CD14-positive monocyte (primary cell): Measurements from ENCODE around the gene LRRN4. TPM values are rescaled to one million over a fixed set of nuclear protein-coding genes. Genes with fewer than 3 reads are reported as not detected.
"Not testable (repeated sequence)": the region's sequence is repeated elsewhere in the genome, so short reads cannot be mapped to it uniquely, and the experiment has no call there.

ENCODE experiments used
- DNase-seq, 3 donors: peaks; one replicate each; pipeline ENCODE4 v3.0.0-alpha.2; 2011 to 2022
- H2AFZ ChIP-seq: 2 replicates; pipeline ENCODE4 v1.6.0; 2012; ENCODE audit warnings: mild to moderate bottlenecking, low read depth, low read length, inconsistent platforms; ENCODE audit not compliant: insufficient read depth, poor library complexity, severe bottlenecking
- H3K27ac ChIP-seq, 2 donors: 1 replicate in 1 of 2; 2 replicates in 1 of 2; pipeline ENCODE4 v1.5.1; 2012 to 2013; ENCODE audit warnings: low read length in 2 of 2, control low read depth in 1 of 2, inconsistent platforms in 1 of 2, low read depth in 1 of 2, mild to moderate bottlenecking in 1 of 2
- H3K27me3 ChIP-seq, 2 donors: one replicate each; pipeline versions ENCODE4 v1.6.0 to v1.6.1; 2011 to 2013; ENCODE audit warnings: low read length in 2 of 2; ENCODE audit not compliant: control insufficient read depth in 2 of 2, insufficient read depth in 2 of 2
- H3K36me3 ChIP-seq, 2 donors: replicated peaks in 1 of 2; 1 replicate in 1 of 2; 2 replicates in 1 of 2; pipeline versions ENCODE4 v1.5.1 to v1.6.1; 2012 to 2013; ENCODE audit warnings: low read length in 2 of 2, control low read depth in 1 of 2, inconsistent platforms in 1 of 2, mild to moderate bottlenecking in 1 of 2; ENCODE audit not compliant: insufficient read depth in 2 of 2, control insufficient read depth in 1 of 2
- H3K4me1 ChIP-seq, 2 donors: 1 replicate in 1 of 2; 2 replicates in 1 of 2; pipeline versions ENCODE4 v1.5.1 to v1.6.1; 2012 to 2013; ENCODE audit warnings: low read length in 2 of 2, control low read depth in 1 of 2, inconsistent platforms in 1 of 2, mild to moderate bottlenecking in 1 of 2, moderate library complexity in 1 of 2; ENCODE audit not compliant: insufficient read depth in 2 of 2, control insufficient read depth in 1 of 2
- H3K4me2 ChIP-seq: replicated peaks from 2 replicates; pipeline ENCODE3; 2012; ENCODE audit warnings: low read length, moderate library complexity, mild to moderate bottlenecking; ENCODE audit not compliant: poor library complexity, severe bottlenecking; ENCODE audit errors: extremely low read depth
- H3K4me3 ChIP-seq, 3 experiments: fragments of 200-600 bp in 1 of 3; sonication (generic) in 1 of 3; replicated peaks in 1 of 3; 1 replicate in 2 of 3; 2 replicates in 1 of 3; pipeline ENCODE4 v1.5.1; 2011 to 2013; ENCODE audit warnings: low read length in 3 of 3, mild to moderate bottlenecking in 3 of 3, control low read depth in 2 of 3, low read depth in 2 of 3, inconsistent platforms in 1 of 3, moderate library complexity in 1 of 3
- H3K79me2 ChIP-seq: 2 replicates; pipeline ENCODE4 v1.6.0; 2012; ENCODE audit warnings: mild to moderate bottlenecking, control low read depth, inconsistent platforms, low read length, moderate library complexity; ENCODE audit not compliant: insufficient read depth
- H3K9ac ChIP-seq: 2 replicates; pipeline ENCODE4 v1.6.0; 2017; ENCODE audit warnings: low read length, mild to moderate bottlenecking; ENCODE audit not compliant: insufficient read depth, poor library complexity, severe bottlenecking
- H3K9me3 ChIP-seq, 2 donors: replicated peaks in 1 of 2; 1 replicate in 1 of 2; 2 replicates in 1 of 2; pipeline versions ENCODE4 v1.5.1 to v1.6.1; 2012 to 2013; ENCODE audit warnings: low read length in 2 of 2, control low read depth in 1 of 2; ENCODE audit not compliant: control insufficient read depth in 1 of 2, insufficient read depth in 1 of 2
- H4K20me1 ChIP-seq: 2 replicates; pipeline ENCODE4 v1.6.0; 2012; ENCODE audit warnings: mild to moderate bottlenecking, low read length, control low read depth, moderate library complexity; ENCODE audit not compliant: insufficient read depth
- H3K27ac Mint-ChIP-seq, 7 donors: one replicate each; pipeline ENCODE4 v1.8.0; 2020; ENCODE audit warnings: mild to moderate bottlenecking in 7 of 7, mixed read lengths in 7 of 7, moderate library complexity in 6 of 7, inconsistent platforms in 2 of 7
- H3K27me3 Mint-ChIP-seq, 3 donors: one replicate each; pipeline ENCODE4 v1.8.0; 2021 to 2022; ENCODE audit warnings: low read depth in 3 of 3, mild to moderate bottlenecking in 3 of 3, mixed read lengths in 3 of 3, moderate library complexity in 3 of 3, inconsistent platforms in 1 of 3
- H3K36me3 Mint-ChIP-seq, 2 donors: one replicate each; pipeline ENCODE4 v1.8.0; 2020; ENCODE audit warnings: mixed read lengths in 2 of 2, inconsistent platforms in 1 of 2, mild to moderate bottlenecking in 1 of 2
- H3K4me1 Mint-ChIP-seq: one replicate; pipeline ENCODE4 v1.8.0; 2020; ENCODE audit warnings: mild to moderate bottlenecking, mixed read lengths
- H3K4me3 Mint-ChIP-seq, 2 donors: one replicate each; pipeline ENCODE4 v1.8.0; 2020; ENCODE audit warnings: mild to moderate bottlenecking in 2 of 2, mixed read lengths in 2 of 2, moderate library complexity in 1 of 2
- H3K9me3 Mint-ChIP-seq, 7 donors: one replicate each; pipeline ENCODE4 v1.8.0; 2020 to 2022; ENCODE audit warnings: mixed read lengths in 7 of 7, mild to moderate bottlenecking in 6 of 7, moderate library complexity in 6 of 7, inconsistent platforms in 2 of 7
- WGBS: methylation state at CpG from one replicate; pipeline ENCODE4 v1.1.5; 2013; ENCODE audit warnings: missing lambda C conversion rate; ENCODE audit not compliant: insufficient coverage; 5-methylcytosine and 5-hydroxymethylcytosine counted together
- intact Hi-C, 2 donors: fragments of 100-400 bp; cut with micrococcal nuclease; formaldehyde crosslinking; loops; one replicate each; pipeline versions ENCODE4 v1.15.0 to v1.15.1; 2023
- polyA plus RNA-seq, 3 donors: library from polyadenylated mRNA; depleted of rRNA in 1 of 3; unstranded in 2 of 3; stranded (reverse) in 1 of 3; fragments of 300-500 nt in 2 of 3; fragments of >200 nt in 1 of 3; fragmentation: Illumina TruSeq in 2 of 3; gene quantifications; 1 replicate in 2 of 3; 2 replicates in 1 of 3; pipeline ENCODE4 v1.2.3, GENCODE V29; 2012 to 2021
- TF ChIP-seq, protein P1 (sequence below): fragments of 200-600 bp; IDR thresholded peaks from one replicate; pipeline ENCODE4 v1.8.0; 2022; ENCODE audit warnings: antibody characterized with exemption, mild to moderate bottlenecking

Gene LRRN4
- polyA plus RNA-seq, 3 donors: not detected

DNA sequence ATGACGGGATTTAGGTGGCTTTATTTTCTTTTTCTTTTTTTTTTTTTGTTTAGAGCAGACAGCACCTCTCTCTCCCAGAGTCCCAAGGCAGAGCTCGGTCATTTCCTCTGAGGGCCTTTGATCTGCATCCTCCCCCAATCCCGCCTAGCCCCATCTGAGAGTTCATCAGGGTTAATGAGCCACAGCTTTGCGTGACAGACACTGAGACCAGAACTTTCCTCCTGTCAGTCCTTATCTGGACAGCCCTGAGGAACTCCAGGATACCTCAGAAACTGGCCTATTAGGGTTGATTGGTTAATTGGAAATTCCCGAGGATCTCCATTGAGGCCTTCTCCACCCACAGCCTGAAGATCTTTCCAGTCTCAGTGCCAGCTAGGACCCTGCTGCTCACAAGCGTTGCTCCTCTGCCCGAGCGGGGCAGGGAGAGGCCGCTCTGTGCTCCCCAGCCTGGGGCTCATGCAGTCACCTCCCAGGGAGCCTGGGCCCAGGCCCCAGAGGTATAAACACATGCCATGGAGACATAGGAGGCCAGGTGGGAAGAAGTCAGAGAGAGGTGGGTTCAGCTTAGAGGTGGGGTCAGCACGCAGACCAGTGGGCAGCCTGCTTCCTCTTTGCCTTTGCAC is 1.4 kb upstream of the LRRN4 start:
- Histone ChIP-seq H3K9me3 (peaks cover 0 to 8% of the 10 kb centered on the region in 2 donors), H3K36me3 (no peaks in the 10 kb centered on the region), H3K27ac (no peak overlapping the region), H3K4me1 (peaks cover 4 to 10% of the 10 kb centered on the region in 2 donors), H2AFZ (no peak overlapping the region), H3K79me2 (no peaks in the 10 kb centered on the region), H4K20me1 (no peaks in the 10 kb centered on the region), H3K4me2 (no peak overlapping the region), H3K27me3 (peaks cover 34 to 58% of the 10 kb centered on the region in 2 donors), H3K9ac (no peak overlapping the region), H3K4me3 (no peak overlapping the region)
- peaks cover 47 to 67% (median 56%) of the 10 kb centered on the region in 3 donors for H3K27me3 Mint-ChIP-seq
- no peak for DNase-seq
- no peak overlapping the region for H3K4me3 Mint-ChIP-seq
- TF ChIP-seq, protein P1, sequence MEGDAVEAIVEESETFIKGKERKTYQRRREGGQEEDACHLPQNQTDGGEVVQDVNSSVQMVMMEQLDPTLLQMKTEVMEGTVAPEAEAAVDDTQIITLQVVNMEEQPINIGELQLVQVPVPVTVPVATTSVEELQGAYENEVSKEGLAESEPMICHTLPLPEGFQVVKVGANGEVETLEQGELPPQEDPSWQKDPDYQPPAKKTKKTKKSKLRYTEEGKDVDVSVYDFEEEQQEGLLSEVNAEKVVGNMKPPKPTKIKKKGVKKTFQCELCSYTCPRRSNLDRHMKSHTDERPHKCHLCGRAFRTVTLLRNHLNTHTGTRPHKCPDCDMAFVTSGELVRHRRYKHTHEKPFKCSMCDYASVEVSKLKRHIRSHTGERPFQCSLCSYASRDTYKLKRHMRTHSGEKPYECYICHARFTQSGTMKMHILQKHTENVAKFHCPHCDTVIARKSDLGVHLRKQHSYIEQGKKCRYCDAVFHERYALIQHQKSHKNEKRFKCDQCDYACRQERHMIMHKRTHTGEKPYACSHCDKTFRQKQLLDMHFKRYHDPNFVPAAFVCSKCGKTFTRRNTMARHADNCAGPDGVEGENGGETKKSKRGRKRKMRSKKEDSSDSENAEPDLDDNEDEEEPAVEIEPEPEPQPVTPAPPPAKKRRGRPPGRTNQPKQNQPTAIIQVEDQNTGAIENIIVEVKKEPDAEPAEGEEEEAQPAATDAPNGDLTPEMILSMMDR: no peak
- no peak overlapping the region for H3K27ac Mint-ChIP-seq
- H3K36me3 Mint-ChIP-seq: peaks cover 0 to 3% of the 10 kb centered on the region in 2 donors
- intact Hi-C loops: no loop called here
- H3K9me3 Mint-ChIP-seq: peaks cover 0 to 11% (median 0%) of the 10 kb centered on the region in 7 donors
- H3K4me1 Mint-ChIP-seq: peaks cover 15% of the 10 kb centered on the region
- 100% methylated on average over 5 of the region's 10 CpGs for WGBS

DNA sequence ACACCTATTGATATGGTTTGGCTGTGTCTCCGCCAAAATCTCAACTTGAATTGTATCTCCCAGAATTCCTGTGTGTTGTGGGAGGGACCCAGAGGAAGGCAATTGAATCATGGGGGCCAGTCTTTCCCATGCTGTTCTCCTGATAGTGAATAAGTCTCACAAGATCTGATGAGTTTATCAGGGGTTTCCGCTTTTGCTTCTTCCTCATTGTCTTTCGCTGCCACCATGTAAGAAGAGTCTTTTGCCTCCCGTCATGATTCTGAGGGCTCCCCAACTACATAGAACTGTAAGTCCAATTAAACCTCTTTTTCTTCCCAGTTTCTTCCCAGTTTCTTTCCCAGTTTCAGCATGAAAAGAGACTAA is 810 bp upstream of the LRRN4 start:
- H3K9ac ChIP-seq, H3K36me3 Mint-ChIP-seq, H3K4me3 Mint-ChIP-seq, H3K4me2 ChIP-seq, H3K27ac Mint-ChIP-seq, H4K20me1 ChIP-seq, H3K4me3 ChIP-seq, H3K79me2 ChIP-seq, DNase-seq, H2AFZ ChIP-seq, intact Hi-C loops, H3K9me3 ChIP-seq, H3K36me3 ChIP-seq, H3K27ac ChIP-seq: not testable (repeated sequence)
- WGBS: 100% methylated on average over 2 of the region's 4 CpGs
- peaks cover 39 to 61% of the 10 kb centered on the region in 2 donors for H3K27me3 ChIP-seq
- Mint-ChIP-seq H3K27me3 (peaks cover 48 to 65% (median 56%) of the 10 kb centered on the region in 3 donors), H3K9me3 (peaks cover 0 to 11% (median 0%) of the 10 kb centered on the region in 7 donors), H3K4me1 (peaks cover 15% of the 10 kb centered on the region)
- peaks cover 4 to 10% of the 10 kb centered on the region in 2 donors for H3K4me1 ChIP-seq
